ENCODE results near the gene TMEM132C. TPM values are rescaled to one million over a fixed set of nuclear protein-coding genes. Genes with fewer than 3 reads are reported as not detected.

The TMEM132C gene
- total RNA-seq, 1 donor from 2014 or later, result not detected

- ChIA-PET POLR2A (no interaction called here), CTCF (no interaction called here)
- no peaks in the 10 kb centered on the region for H3K27me3 Mint-ChIP-seq
- H3K36me3 Mint-ChIP-seq (ENCODE audit: low read depth), result no peaks in the 10 kb centered on the region
- H3K4me3 Mint-ChIP-seq, result no peak overlapping the region
- ATAC-seq (ENCODE audit: low read depth), result no peak
- no peak for DNase-seq
- H3K27ac Mint-ChIP-seq, result no peak overlapping the region
- TF ChIP-seq CTCF (IDR thresholded peaks at IDR 0.05), result no peak
- intact Hi-C loops (cut with micrococcal nuclease), result no loop called here
- H3K4me1 Mint-ChIP-seq, result no peaks in the 10 kb centered on the region
- peaks cover 4% of the 10 kb centered on the region for H3K9me3 Mint-ChIP-seq
These were observed 159.5 kb downstream of the TMEM132C start for GRCh38 chr12:128426511-128426910.

- ATAC-seq (ENCODE audit: low read depth) (no peak), DNase-seq (no peak)
- ChIA-PET POLR2A (no interaction called here), CTCF (no interaction called here)
- Mint-ChIP-seq H3K27me3 (no peaks in the 10 kb centered on the region), H3K27ac (no peak overlapping the region), H3K36me3 (ENCODE audit: low read depth) (no peaks in the 10 kb centered on the region), H3K4me3 (no peak overlapping the region), H3K9me3 (no peaks in the 10 kb centered on the region), H3K4me1 (no peaks in the 10 kb centered on the region)
- intact Hi-C loops (cut with micrococcal nuclease), result no loop called here
- no peak for TF ChIP-seq CTCF (IDR thresholded peaks at IDR 0.05)
These were observed 172.8 kb downstream of the TMEM132C start for GRCh38 chr12:128439796-128440195.

GRCh38 chr12:128442096-128442495 is 175.1 kb downstream of the TMEM132C start:
- Mint-ChIP-seq H3K4me3 (no peak overlapping the region), H3K4me1 (no peaks in the 10 kb centered on the region), H3K27ac (no peak overlapping the region), H3K27me3 (no peaks in the 10 kb centered on the region), H3K9me3 (no peaks in the 10 kb centered on the region), H3K36me3 (ENCODE audit: low read depth) (no peaks in the 10 kb centered on the region)
- TF ChIP-seq CTCF (IDR thresholded peaks at IDR 0.05), result no peak
- intact Hi-C loops (cut with micrococcal nuclease), result no loop called here
- ChIA-PET POLR2A (no interaction called here), CTCF (no interaction called here)
- DNase-seq, result no peak
- ATAC-seq (ENCODE audit: low read depth), result no peak

- intact Hi-C loops (cut with micrococcal nuclease), result no loop called here
- no peak for DNase-seq
- Mint-ChIP-seq H3K27me3 (no peaks in the 10 kb centered on the region), H3K27ac (no peak overlapping the region), H3K4me3 (no peak overlapping the region), H3K4me1 (no peaks in the 10 kb centered on the region), H3K36me3 (ENCODE audit: low read depth) (no peaks in the 10 kb centered on the region), H3K9me3 (peaks cover 3% of the 10 kb centered on the region)
- ATAC-seq (ENCODE audit: low read depth), result no peak
- POLR2A ChIA-PET, result no interaction called here
- no peak for TF ChIP-seq CTCF (IDR thresholded peaks at IDR 0.05)
- CTCF ChIA-PET, result no interaction called here
These were observed 177.6 kb downstream of the TMEM132C start for GRCh38 chr12:128444598-128444997.

GRCh38 chr12:128445415-128446127 is 178.6 kb downstream of the TMEM132C start:
- DNase-seq (no peak), ATAC-seq (ENCODE audit: low read depth) (no peak)
- intact Hi-C loops (cut with micrococcal nuclease), result no loop called here
- no peak overlapping the region for H3K27ac Mint-ChIP-seq
- no peak overlapping the region for H3K4me3 Mint-ChIP-seq
- TF ChIP-seq CTCF (IDR thresholded peaks at IDR 0.05), result no peak
- CTCF ChIA-PET, result no interaction called here
- no peaks in the 10 kb centered on the region for H3K4me1 Mint-ChIP-seq
- H3K27me3 Mint-ChIP-seq, result no peaks in the 10 kb centered on the region
- H3K36me3 Mint-ChIP-seq (ENCODE audit: low read depth), result no peaks in the 10 kb centered on the region
- POLR2A ChIA-PET, result no interaction called here
- H3K9me3 Mint-ChIP-seq, result peaks cover 3% of the 10 kb centered on the region

Measured in activated B cell treated with CpG ODN at 0.5 μM for 24 hours (primary cell).